IPS-NIHi11 (cell line): ENCODE data around the gene SEC31A.

Experiments used
- DNase-seq: peaks from one replicate; pipeline ENCODE4 v3.0.0; 2012; ENCODE audit warnings: mixed read lengths, low spot score

SEC31A gene

GRCh38 chr4:82792912-82793649 lies 97.9 kb downstream of the SEC31A start:
- DNase-seq: no peak

- no peak for DNase-seq
These were observed 99.8 kb downstream of the SEC31A start for GRCh38 chr4:82791179-82791578.

GRCh38 chr4:82790060-82790660 lies 100.8 kb downstream of the SEC31A start:
- no peak for DNase-seq

GRCh38 chr4:82789025-82789776 lies 101.8 kb downstream of the SEC31A start:
- DNase-seq: no peak

GRCh38 chr4:82787342-82787741 lies 103.6 kb downstream of the SEC31A start:
- no peak for DNase-seq

- no peak for DNase-seq
These were observed 104.1 kb downstream of the SEC31A start for GRCh38 chr4:82786828-82787227.

GRCh38 chr4:82785611-82786400 lies 105.1 kb downstream of the SEC31A start:
- DNase-seq: no peak

- DNase-seq: no peak
These were observed 106.0 kb downstream of the SEC31A start for GRCh38 chr4:82784681-82785610.

GRCh38 chr4:82782626-82783345 lies 108.2 kb downstream of the SEC31A start:
- DNase-seq: no peak

GRCh38 chr4:82780752-82781231 lies 110.2 kb downstream of the SEC31A start:
- no peak for DNase-seq

GRCh38 chr4:82780170-82780751 lies 110.7 kb downstream of the SEC31A start:
- DNase-seq: no peak

GRCh38 chr4:82779032-82779431 lies 111.9 kb downstream of the SEC31A start:
- no peak for DNase-seq

GRCh38 chr4:82777857-82778525 lies 113.0 kb downstream of the SEC31A start:
- DNase-seq: no peak

- no peak for DNase-seq
These were observed 113.9 kb downstream of the SEC31A start for GRCh38 chr4:82776925-82777542.

- no peak for DNase-seq
These were observed 115.7 kb downstream of the SEC31A start for GRCh38 chr4:82775243-82775642.

GRCh38 chr4:82774711-82775171 lies 116.2 kb downstream of the SEC31A start:
- DNase-seq: no peak

- no peak for DNase-seq
These were observed 117.9 kb downstream of the SEC31A start for GRCh38 chr4:82773057-82773456.

- DNase-seq: no peak
These were observed 120.3 kb downstream of the SEC31A start for GRCh38 chr4:82770607-82771006.
